Measurements from ENCODE around the gene ARHGAP42. TPM values are rescaled to one million over a fixed set of nuclear protein-coding genes. Genes with fewer than 3 reads are reported as not detected.

Gene ARHGAP42
- total and polyA plus RNA-seq, 10 of the 15 experiments (the other 5 are each of a cell fraction or from before 2014, with no cell fraction given), result 1.8 to 6.3 (median 3.2) TPM

DNA sequence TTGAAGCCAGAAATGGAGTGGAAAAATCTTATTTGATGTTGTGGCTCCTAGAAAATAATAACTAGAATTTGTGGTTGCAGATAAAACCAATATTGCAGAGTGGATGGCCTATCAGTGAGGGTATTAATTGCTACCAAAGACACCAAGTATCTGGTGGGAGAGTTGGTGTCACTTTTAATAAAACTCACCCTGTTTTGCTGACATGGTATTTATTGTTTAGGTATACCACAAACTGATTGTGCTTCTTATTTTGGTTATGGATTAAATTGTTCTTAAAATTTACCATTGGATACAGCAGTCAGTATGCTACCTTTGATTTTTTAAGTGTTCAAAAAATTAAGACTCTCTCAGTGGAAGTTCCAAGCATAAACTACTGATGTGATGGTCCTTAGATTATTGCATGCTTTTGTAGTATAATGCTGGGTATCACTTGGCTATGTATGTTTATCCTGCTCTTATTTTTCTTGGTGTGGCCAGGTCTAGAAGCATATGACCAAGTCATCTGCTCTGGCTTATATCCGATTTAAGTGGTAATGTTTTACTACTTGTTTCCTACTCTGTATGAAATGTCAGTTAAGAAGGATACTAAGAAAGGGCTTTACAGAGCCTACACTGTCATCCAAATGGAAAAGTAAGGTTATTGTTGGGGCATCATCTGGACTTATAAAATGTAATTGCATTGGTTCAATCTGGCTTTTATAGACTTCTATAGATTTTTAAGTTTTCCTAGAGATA, 101.6 kb downstream of the ARHGAP42 start:
- no peaks in the 10 kb centered on the region for H3K9me3 ChIP-seq (replicated peaks; ENCODE audit: control insufficient read depth, insufficient read depth, low read length)
- H3K4me1 ChIP-seq (ENCODE audit: control insufficient read depth, insufficient read depth, low read length), result no peaks in the 10 kb centered on the region
- H3K4me3 ChIP-seq, result no peak overlapping the region
- no peak for ATAC-seq
- BruUV-seq (replicated peaks), result no TSS peak
- intact Hi-C loops (cut with micrococcal nuclease; ENCODE audit: unreplicated experiment) (no loop called here), in situ Hi-C loops (cut with MboI) (no loop called here)
- FAIRE-seq, result no peak
- POLR2A ChIA-PET, result no interaction called here
- CTCF ChIA-PET, result no interaction called here
- H3K9ac ChIP-seq (ENCODE audit: control insufficient read depth, insufficient read depth, low read length), result no peak overlapping the region
- no peaks in the 10 kb centered on the region for H3K36me3 ChIP-seq (ENCODE audit: control insufficient read depth in 2 of 2, insufficient read depth in 2 of 2, low read length in 1 of 2)
- H2AFZ ChIP-seq (ENCODE audit: control insufficient read depth, low read depth, low read length), result no peak overlapping the region
- no peaks in the 10 kb centered on the region for H3K79me2 ChIP-seq (ENCODE audit: control insufficient read depth, insufficient read depth, low read length)
- SMC1A ChIA-PET (ENCODE audit: uncharacterized antibody, unreplicated experiment), result no interaction called here
- RAD21 ChIA-PET (ENCODE audit: unreplicated experiment), result no interaction called here
- no peaks in the 10 kb centered on the region for H4K20me1 ChIP-seq (ENCODE audit: control insufficient read depth, insufficient read depth)
- DNase-seq (ENCODE audit: low read depth, low spot score), result no peak
- H3K27ac ChIP-seq (ENCODE audit: control insufficient read depth, insufficient read depth), result no peak overlapping the region
- no peaks in the 10 kb centered on the region for H3K27me3 ChIP-seq (replicated peaks in 1 of 2; ENCODE audit: control insufficient read depth in 2 of 2, insufficient read depth in 2 of 2, low read length in 1 of 2)
- WGBS (ENCODE audit: insufficient coverage, insufficient replicate concordance, low lambda C conversion rate, missing lambda C conversion rate), result 100% methylated on average over 1 of the region's 1 CpG
- TF ChIP-seq, protein P1, sequence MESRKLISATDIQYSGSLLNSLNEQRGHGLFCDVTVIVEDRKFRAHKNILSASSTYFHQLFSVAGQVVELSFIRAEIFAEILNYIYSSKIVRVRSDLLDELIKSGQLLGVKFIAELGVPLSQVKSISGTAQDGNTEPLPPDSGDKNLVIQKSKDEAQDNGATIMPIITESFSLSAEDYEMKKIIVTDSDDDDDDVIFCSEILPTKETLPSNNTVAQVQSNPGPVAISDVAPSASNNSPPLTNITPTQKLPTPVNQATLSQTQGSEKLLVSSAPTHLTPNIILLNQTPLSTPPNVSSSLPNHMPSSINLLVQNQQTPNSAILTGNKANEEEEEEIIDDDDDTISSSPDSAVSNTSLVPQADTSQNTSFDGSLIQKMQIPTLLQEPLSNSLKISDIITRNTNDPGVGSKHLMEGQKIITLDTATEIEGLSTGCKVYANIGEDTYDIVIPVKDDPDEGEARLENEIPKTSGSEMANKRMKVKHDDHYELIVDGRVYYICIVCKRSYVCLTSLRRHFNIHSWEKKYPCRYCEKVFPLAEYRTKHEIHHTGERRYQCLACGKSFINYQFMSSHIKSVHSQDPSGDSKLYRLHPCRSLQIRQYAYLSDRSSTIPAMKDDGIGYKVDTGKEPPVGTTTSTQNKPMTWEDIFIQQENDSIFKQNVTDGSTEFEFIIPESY (IDR thresholded peaks at IDR 0.05), result no peak
- TF ChIP-seq NFXL1 (IDR thresholded peaks at IDR 0.05; ENCODE audit: borderline replicate concordance) (no peak), CHD2 (IDR thresholded peaks at IDR 0.05; ENCODE audit: borderline replicate concordance, low read depth, low read length) (no peak), EP300 (IDR thresholded peaks at IDR 0.05; ENCODE audit: borderline replicate concordance in 1 of 2, control insufficient read depth in 1 of 2, low read depth in 2 of 2, low read length in 2 of 2) (no peak), IRF4 (IDR thresholded peaks at IDR 0.05; ENCODE audit: low read depth, low read length) (no peak), FOXM1 (IDR thresholded peaks at IDR 0.05; ENCODE audit: low read depth, low read length) (no peak), SUPT20H (IDR thresholded peaks at IDR 0.05; ENCODE audit: borderline replicate concordance, control insufficient read depth, low read depth, low read length) (no peak), WRNIP1 (IDR thresholded peaks at IDR 0.05; ENCODE audit: borderline replicate concordance, low read depth, low read length) (no peak), IKZF2 (IDR thresholded peaks at IDR 0.05) (no peak), BCLAF1 (IDR thresholded peaks at IDR 0.05) (no peak), SREBF1 (IDR thresholded peaks at IDR 0.05; ENCODE audit: low read length) (no peak)
- H3K4me2 ChIP-seq (ENCODE audit: control insufficient read depth, insufficient read depth), result no peak overlapping the region

All from GM12878 (cell line).